GM23338 (cell line): ENCODE results near the gene CFL2. TPM values are rescaled to one million over a fixed set of nuclear protein-coding genes. Genes with fewer than 3 reads are reported as not detected.

Experiments
- ATAC-seq: fragments of 200-7000 bp; cut with Tn5 transposase; 3 replicates; pipeline ENCODE4 v1.9.1; 2020
- DNase-seq: peaks from one replicate; pipeline ENCODE4 v3.0.0-alpha.2; 2015; ENCODE audit warnings: low spot score
- H2AFZ ChIP-seq: fragments of 200-600 bp; sonication (generic); 2 replicates; pipeline ENCODE4 v1.8.0; 2016; ENCODE audit warnings: antibody characterized with exemption, mild to moderate bottlenecking, moderate library complexity
- H3F3A ChIP-seq: fragments of 200-600 bp; sonication (generic); replicated peaks from 2 replicates; pipeline ENCODE4 v1.8.0; 2017; ENCODE audit warnings: antibody characterized with exemption, mixed run types, low read depth
- H3K27ac ChIP-seq: fragments of 200-600 bp; sonication (generic); 2 replicates; pipeline ENCODE4 v1.6.1; 2016; ENCODE audit warnings: low read depth
- H3K27me3 ChIP-seq: fragments of 200-600 bp; sonication (generic); 2 replicates; pipeline ENCODE4 v1.8.0; 2016; ENCODE audit warnings: mild to moderate bottlenecking, mixed run types, moderate library complexity; ENCODE audit not compliant: insufficient read depth
- H3K36me3 ChIP-seq: fragments of 200-600 bp; sonication (generic); 2 replicates; pipeline ENCODE4 v1.8.0; 2016; ENCODE audit warnings: mild to moderate bottlenecking; ENCODE audit not compliant: insufficient read depth
- H3K4me1 ChIP-seq: fragments of 200-600 bp; sonication (generic); 2 replicates; pipeline ENCODE4 v1.8.0; 2016; ENCODE audit warnings: mild to moderate bottlenecking, moderate library complexity; ENCODE audit not compliant: insufficient read depth
- H3K4me2 ChIP-seq: fragments of 200-600 bp; sonication (generic); 2 replicates; pipeline ENCODE4 v1.7.1; 2017; ENCODE audit warnings: mixed run types
- H3K4me3 ChIP-seq: fragments of 200-600 bp; sonication (generic); 2 replicates; pipeline ENCODE4 v1.6.1; 2016; ENCODE audit warnings: mixed run types
- H3K79me2 ChIP-seq: fragments of 200-600 bp; sonication (generic); replicated peaks from 2 replicates; pipeline ENCODE4 v1.8.0; 2017; ENCODE audit warnings: mild to moderate bottlenecking; ENCODE audit not compliant: insufficient read depth
- H3K9me2 ChIP-seq: fragments of 200-600 bp; sonication (generic); 2 replicates; pipeline ENCODE4 v1.8.0; 2017; ENCODE audit not compliant: insufficient read depth
- H4K20me1 ChIP-seq: fragments of 200-600 bp; sonication (generic); replicated peaks from 2 replicates; pipeline ENCODE4 v1.8.0; 2017; ENCODE audit warnings: mild to moderate bottlenecking; ENCODE audit not compliant: insufficient read depth
- H3K27ac Mint-ChIP-seq: 2 replicates; pipeline ENCODE4 v1.8.0; 2020; ENCODE audit warnings: inconsistent platforms, mild to moderate bottlenecking, moderate library complexity, mixed read lengths
- H3K27me3 Mint-ChIP-seq: 3 replicates; pipeline ENCODE4 v1.8.0; 2022; ENCODE audit warnings: low read depth, mild to moderate bottlenecking, moderate library complexity, mixed read lengths, inconsistent platforms; ENCODE audit not compliant: insufficient read depth, poor library complexity
- H3K36me3 Mint-ChIP-seq: 3 replicates; pipeline ENCODE4 v1.8.0; 2021; ENCODE audit warnings: low read depth, mild to moderate bottlenecking, inconsistent platforms, moderate library complexity, mixed read lengths
- H3K4me1 Mint-ChIP-seq: 3 replicates; pipeline ENCODE4 v1.8.0; 2020; ENCODE audit warnings: mild to moderate bottlenecking, inconsistent platforms, mixed read lengths
- H3K4me3 Mint-ChIP-seq: 3 replicates; pipeline ENCODE4 v1.8.0; 2021; ENCODE audit warnings: moderate library complexity, mild to moderate bottlenecking, inconsistent platforms, mixed read lengths
- H3K9me3 Mint-ChIP-seq: 3 replicates; pipeline ENCODE4 v1.8.0; 2020; ENCODE audit warnings: moderate library complexity, mild to moderate bottlenecking, inconsistent platforms, mixed read lengths
- CREB1 ChIP-seq: fragments of 250-450 bp; sonication (Bioruptor Pico); IDR thresholded peaks from 2 replicates; pipeline ENCODE4 v1.5.0; 2020; ENCODE audit warnings: low read depth, mild to moderate bottlenecking, moderate library complexity
- EZH2 ChIP-seq: fragments of 200-600 bp; sonication (generic); IDR thresholded peaks from one replicate; pipeline ENCODE4 v1.8.0; 2017; ENCODE audit warnings: antibody characterized with exemption, mild to moderate bottlenecking, low read depth; ENCODE audit not compliant: unreplicated experiment
- EZH2phosphoT487 ChIP-seq: fragments of 200-600 bp; sonication (generic); IDR thresholded peaks from one replicate; pipeline ENCODE4 v1.8.1; 2018; ENCODE audit warnings: antibody characterized with exemption; ENCODE audit not compliant: unreplicated experiment
- JUNB ChIP-seq: IDR thresholded peaks from one replicate; pipeline ENCODE4 v1.6.1; 2016; ENCODE audit warnings: antibody characterized with exemption; ENCODE audit not compliant: unreplicated experiment
- NANOG ChIP-seq: IDR thresholded peaks from 2 replicates; pipeline ENCODE4 v1.6.1; 2016; ENCODE audit warnings: antibody characterized with exemption, borderline replicate concordance
- POLR2AphosphoS5 ChIP-seq: IDR thresholded peaks from 2 replicates; pipeline ENCODE4 v1.6.1; 2016; ENCODE audit warnings: antibody characterized with exemption, low read depth
- STAT1 ChIP-seq: IDR thresholded peaks from one replicate; pipeline ENCODE4 v1.6.1; 2016; ENCODE audit warnings: antibody characterized with exemption; ENCODE audit not compliant: unreplicated experiment
- ZNF114 ChIP-seq: fragments of 250-450 bp; sonication (Bioruptor Pico); IDR thresholded peaks from 2 replicates; pipeline ENCODE4 v1.5.0; 2020; ENCODE audit warnings: mild to moderate bottlenecking, moderate library complexity
- ZNF331 ChIP-seq: fragments of 250-450 bp; sonication (Bioruptor Pico); IDR thresholded peaks from 2 replicates; pipeline ENCODE4 v1.5.0; 2020; ENCODE audit warnings: low read depth, mild to moderate bottlenecking, moderate library complexity
- polyA plus RNA-seq: library from polyadenylated mRNA; unstranded; fragments of >200 nt; fragmentation: Nextera tagmentation; extraction: Ambion mirVana; gene quantifications from 2 replicates; pipeline ENCODE4 v1.2.1, GENCODE V29; 2016
- total RNA-seq: library from RNA; depleted of rRNA; stranded (reverse); fragments of >200 nt; shearing (Covaris generic); gene quantifications from 2 replicates; pipeline ENCODE4 v1.2.3, GENCODE V29; 2014
- TF ChIP-seq, protein P1 (sequence below): IDR thresholded peaks from one replicate; pipeline ENCODE4 v1.6.1; 2018; ENCODE audit warnings: antibody characterized with exemption; ENCODE audit not compliant: unreplicated experiment
- TF ChIP-seq, protein P2 (sequence below): fragments of 250-450 bp; sonication (Bioruptor Pico); IDR thresholded peaks from 2 replicates; pipeline ENCODE4 v1.5.0; 2020; ENCODE audit warnings: mild to moderate bottlenecking, moderate library complexity
- TF ChIP-seq, protein P3 (sequence below), 2 experiments: fragments of 200-600 bp in 1 of 2; sonication (generic) in 1 of 2; conservative IDR thresholded peaks; 2 replicates each; pipeline versions ENCODE4 v1.5.1 to v1.6.1; 2016 to 2017; ENCODE audit warnings: antibody characterized with exemption in 2 of 2, low read depth in 2 of 2, mild to moderate bottlenecking in 2 of 2, moderate library complexity in 1 of 2
- TF ChIP-seq, protein P4 (sequence below): IDR thresholded peaks from 2 replicates; pipeline ENCODE4 v1.6.1; 2016; ENCODE audit warnings: antibody characterized with exemption

CFL2 gene
- total and polyA plus RNA-seq, 2 experiments from 2014 or later, result 10.9 to 14.8 TPM

DNA sequence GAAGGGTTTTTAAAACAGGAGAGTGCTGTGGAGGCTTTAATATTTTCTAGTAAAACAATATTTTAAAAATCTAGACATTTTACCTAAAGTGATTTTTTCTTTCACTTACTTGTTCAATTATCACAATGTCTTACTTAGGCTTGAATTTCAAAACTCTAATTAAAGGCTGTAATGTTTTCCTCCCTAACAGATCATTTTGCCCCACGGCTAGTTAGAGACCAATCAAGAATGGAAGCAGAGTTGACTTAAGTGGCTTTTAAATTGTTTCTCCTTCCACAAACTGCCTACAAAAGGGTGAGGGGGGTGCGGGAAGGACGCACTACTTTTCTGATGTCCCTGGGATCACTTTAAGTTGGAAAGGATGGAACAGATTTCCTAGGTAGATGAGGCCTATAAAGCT is 9.5 kb upstream of the CFL2 start:
- DNase-seq, result no peak
- Histone ChIP-seq H3K27me3 (no peaks in the 10 kb centered on the region), H3K4me3 (no peak overlapping the region), H3K36me3 (no peaks in the 10 kb centered on the region), H4K20me1 (no peaks in the 10 kb centered on the region), H3K79me2 (no peaks in the 10 kb centered on the region), H3K4me1 (no peaks in the 10 kb centered on the region), H3K4me2 (no peak overlapping the region), H2AFZ (no peak overlapping the region), H3F3A (no peaks in the 10 kb centered on the region), H3K9me2 (no peaks in the 10 kb centered on the region), H3K27ac (no peak overlapping the region)
- H3K27ac Mint-ChIP-seq, result no peak overlapping the region
- H3K4me3 Mint-ChIP-seq, result no peak overlapping the region
- H3K36me3 Mint-ChIP-seq, result no peaks in the 10 kb centered on the region
- no peaks in the 10 kb centered on the region for H3K9me3 Mint-ChIP-seq
- peaks cover 7% of the 10 kb centered on the region for H3K27me3 Mint-ChIP-seq
- TF ChIP-seq ZNF114 (CRISPR knock-in tag) (no peak), NANOG (no peak), JUNB (no peak), STAT1 (no peak), ZNF331 (CRISPR knock-in tag) (no peak), POLR2AphosphoS5 (no peak), EZH2phosphoT487 (no peak), EZH2 (no peak), CREB1 (CRISPR knock-in tag) (no peak)
- TF ChIP-seq, protein P1, sequence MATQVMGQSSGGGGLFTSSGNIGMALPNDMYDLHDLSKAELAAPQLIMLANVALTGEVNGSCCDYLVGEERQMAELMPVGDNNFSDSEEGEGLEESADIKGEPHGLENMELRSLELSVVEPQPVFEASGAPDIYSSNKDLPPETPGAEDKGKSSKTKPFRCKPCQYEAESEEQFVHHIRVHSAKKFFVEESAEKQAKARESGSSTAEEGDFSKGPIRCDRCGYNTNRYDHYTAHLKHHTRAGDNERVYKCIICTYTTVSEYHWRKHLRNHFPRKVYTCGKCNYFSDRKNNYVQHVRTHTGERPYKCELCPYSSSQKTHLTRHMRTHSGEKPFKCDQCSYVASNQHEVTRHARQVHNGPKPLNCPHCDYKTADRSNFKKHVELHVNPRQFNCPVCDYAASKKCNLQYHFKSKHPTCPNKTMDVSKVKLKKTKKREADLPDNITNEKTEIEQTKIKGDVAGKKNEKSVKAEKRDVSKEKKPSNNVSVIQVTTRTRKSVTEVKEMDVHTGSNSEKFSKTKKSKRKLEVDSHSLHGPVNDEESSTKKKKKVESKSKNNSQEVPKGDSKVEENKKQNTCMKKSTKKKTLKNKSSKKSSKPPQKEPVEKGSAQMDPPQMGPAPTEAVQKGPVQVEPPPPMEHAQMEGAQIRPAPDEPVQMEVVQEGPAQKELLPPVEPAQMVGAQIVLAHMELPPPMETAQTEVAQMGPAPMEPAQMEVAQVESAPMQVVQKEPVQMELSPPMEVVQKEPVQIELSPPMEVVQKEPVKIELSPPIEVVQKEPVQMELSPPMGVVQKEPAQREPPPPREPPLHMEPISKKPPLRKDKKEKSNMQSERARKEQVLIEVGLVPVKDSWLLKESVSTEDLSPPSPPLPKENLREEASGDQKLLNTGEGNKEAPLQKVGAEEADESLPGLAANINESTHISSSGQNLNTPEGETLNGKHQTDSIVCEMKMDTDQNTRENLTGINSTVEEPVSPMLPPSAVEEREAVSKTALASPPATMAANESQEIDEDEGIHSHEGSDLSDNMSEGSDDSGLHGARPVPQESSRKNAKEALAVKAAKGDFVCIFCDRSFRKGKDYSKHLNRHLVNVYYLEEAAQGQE, result no peak
- TF ChIP-seq, protein P2, sequence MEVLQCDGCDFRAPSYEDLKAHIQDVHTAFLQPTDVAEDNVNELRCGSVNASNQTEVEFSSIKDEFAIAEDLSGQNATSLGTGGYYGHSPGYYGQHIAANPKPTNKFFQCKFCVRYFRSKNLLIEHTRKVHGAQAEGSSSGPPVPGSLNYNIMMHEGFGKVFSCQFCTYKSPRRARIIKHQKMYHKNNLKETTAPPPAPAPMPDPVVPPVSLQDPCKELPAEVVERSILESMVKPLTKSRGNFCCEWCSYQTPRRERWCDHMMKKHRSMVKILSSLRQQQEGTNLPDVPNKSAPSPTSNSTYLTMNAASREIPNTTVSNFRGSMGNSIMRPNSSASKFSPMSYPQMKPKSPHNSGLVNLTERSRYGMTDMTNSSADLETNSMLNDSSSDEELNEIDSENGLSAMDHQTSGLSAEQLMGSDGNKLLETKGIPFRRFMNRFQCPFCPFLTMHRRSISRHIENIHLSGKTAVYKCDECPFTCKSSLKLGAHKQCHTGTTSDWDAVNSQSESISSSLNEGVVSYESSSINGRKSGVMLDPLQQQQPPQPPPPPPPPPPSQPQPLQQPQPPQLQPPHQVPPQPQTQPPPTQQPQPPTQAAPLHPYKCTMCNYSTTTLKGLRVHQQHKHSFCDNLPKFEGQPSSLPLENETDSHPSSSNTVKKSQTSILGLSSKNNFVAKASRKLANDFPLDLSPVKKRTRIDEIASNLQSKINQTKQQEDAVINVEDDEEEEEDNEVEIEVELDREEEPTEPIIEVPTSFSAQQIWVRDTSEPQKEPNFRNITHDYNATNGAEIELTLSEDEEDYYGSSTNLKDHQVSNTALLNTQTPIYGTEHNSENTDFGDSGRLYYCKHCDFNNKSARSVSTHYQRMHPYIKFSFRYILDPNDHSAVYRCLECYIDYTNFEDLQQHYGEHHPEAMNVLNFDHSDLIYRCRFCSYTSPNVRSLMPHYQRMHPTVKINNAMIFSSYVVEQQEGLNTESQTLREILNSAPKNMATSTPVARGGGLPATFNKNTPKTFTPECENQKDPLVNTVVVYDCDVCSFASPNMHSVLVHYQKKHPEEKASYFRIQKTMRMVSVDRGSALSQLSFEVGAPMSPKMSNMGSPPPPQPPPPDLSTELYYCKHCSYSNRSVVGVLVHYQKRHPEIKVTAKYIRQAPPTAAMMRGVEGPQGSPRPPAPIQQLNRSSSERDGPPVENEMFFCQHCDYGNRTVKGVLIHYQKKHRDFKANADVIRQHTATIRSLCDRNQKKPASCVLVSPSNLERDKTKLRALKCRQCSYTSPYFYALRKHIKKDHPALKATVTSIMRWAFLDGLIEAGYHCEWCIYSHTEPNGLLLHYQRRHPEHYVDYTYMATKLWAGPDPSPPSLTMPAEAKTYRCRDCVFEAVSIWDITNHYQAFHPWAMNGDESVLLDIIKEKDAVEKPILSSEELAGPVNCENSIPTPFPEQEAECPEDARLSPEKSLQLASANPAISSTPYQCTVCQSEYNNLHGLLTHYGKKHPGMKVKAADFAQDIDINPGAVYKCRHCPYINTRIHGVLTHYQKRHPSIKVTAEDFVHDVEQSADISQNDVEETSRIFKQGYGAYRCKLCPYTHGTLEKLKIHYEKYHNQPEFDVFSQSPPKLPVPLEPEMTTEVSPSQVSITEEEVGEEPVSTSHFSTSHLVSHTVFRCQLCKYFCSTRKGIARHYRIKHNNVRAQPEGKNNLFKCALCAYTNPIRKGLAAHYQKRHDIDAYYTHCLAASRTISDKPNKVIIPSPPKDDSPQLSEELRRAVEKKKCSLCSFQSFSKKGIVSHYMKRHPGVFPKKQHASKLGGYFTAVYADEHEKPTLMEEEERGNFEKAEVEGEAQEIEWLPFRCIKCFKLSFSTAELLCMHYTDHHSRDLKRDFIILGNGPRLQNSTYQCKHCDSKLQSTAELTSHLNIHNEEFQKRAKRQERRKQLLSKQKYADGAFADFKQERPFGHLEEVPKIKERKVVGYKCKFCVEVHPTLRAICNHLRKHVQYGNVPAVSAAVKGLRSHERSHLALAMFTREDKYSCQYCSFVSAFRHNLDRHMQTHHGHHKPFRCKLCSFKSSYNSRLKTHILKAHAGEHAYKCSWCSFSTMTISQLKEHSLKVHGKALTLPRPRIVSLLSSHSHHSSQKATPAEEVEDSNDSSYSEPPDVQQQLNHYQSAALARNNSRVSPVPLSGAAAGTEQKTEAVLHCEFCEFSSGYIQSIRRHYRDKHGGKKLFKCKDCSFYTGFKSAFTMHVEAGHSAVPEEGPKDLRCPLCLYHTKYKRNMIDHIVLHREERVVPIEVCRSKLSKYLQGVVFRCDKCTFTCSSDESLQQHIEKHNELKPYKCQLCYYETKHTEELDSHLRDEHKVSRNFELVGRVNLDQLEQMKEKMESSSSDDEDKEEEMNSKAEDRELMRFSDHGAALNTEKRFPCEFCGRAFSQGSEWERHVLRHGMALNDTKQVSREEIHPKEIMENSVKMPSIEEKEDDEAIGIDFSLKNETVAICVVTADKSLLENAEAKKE (CRISPR knock-in tag), result no peak
- TF ChIP-seq, protein P3, sequence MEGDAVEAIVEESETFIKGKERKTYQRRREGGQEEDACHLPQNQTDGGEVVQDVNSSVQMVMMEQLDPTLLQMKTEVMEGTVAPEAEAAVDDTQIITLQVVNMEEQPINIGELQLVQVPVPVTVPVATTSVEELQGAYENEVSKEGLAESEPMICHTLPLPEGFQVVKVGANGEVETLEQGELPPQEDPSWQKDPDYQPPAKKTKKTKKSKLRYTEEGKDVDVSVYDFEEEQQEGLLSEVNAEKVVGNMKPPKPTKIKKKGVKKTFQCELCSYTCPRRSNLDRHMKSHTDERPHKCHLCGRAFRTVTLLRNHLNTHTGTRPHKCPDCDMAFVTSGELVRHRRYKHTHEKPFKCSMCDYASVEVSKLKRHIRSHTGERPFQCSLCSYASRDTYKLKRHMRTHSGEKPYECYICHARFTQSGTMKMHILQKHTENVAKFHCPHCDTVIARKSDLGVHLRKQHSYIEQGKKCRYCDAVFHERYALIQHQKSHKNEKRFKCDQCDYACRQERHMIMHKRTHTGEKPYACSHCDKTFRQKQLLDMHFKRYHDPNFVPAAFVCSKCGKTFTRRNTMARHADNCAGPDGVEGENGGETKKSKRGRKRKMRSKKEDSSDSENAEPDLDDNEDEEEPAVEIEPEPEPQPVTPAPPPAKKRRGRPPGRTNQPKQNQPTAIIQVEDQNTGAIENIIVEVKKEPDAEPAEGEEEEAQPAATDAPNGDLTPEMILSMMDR (conservative IDR thresholded peaks at IDR 0.05; ENCODE audit: low read depth in 2 of 2), result no peak
- TF ChIP-seq, protein P4, sequence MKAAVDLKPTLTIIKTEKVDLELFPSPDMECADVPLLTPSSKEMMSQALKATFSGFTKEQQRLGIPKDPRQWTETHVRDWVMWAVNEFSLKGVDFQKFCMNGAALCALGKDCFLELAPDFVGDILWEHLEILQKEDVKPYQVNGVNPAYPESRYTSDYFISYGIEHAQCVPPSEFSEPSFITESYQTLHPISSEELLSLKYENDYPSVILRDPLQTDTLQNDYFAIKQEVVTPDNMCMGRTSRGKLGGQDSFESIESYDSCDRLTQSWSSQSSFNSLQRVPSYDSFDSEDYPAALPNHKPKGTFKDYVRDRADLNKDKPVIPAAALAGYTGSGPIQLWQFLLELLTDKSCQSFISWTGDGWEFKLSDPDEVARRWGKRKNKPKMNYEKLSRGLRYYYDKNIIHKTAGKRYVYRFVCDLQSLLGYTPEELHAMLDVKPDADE, result no peak
- peaks cover 7% of the 10 kb centered on the region; the same call in 2 of the 3 replicates for H3K4me1 Mint-ChIP-seq
- no peak for ATAC-seq
